Stimulated activated CD4-positive, alpha-beta T cell treated with anti-CD3 and anti-CD28 coated beads, TNF-alpha, amount 100 ng/mL, for 48 hours (primary cell): Measurements from ENCODE around the gene USF1.
"Not testable (repeated sequence)": the region's sequence is repeated elsewhere in the genome, so short reads cannot be mapped to it uniquely, and the experiment has no call there.

Source experiments
- DNase-seq, 3 donors: peaks; one replicate each; pipeline ENCODE4 v3.0.0-alpha.2; 2020; ENCODE audit warnings: low read depth in 3 of 3

USF1 gene

GRCh38 chr1:160992036-160992435 is 53.7 kb downstream of the USF1 start:
- not testable (repeated sequence) for DNase-seq
